ENCODE results near the gene CFAP43.
A peak's percentile ranks its signal among the peaks of the same experiment; 100 is the strongest.

The CFAP43 gene

GRCh38 chr10:104142081-104142480 is 90.1 kb downstream of the CFAP43 start:
- no peak overlapping the region for H3K4me3 ChIP-seq (ENCODE audit: low read depth, low read length)
- TF ChIP-seq, protein P1, sequence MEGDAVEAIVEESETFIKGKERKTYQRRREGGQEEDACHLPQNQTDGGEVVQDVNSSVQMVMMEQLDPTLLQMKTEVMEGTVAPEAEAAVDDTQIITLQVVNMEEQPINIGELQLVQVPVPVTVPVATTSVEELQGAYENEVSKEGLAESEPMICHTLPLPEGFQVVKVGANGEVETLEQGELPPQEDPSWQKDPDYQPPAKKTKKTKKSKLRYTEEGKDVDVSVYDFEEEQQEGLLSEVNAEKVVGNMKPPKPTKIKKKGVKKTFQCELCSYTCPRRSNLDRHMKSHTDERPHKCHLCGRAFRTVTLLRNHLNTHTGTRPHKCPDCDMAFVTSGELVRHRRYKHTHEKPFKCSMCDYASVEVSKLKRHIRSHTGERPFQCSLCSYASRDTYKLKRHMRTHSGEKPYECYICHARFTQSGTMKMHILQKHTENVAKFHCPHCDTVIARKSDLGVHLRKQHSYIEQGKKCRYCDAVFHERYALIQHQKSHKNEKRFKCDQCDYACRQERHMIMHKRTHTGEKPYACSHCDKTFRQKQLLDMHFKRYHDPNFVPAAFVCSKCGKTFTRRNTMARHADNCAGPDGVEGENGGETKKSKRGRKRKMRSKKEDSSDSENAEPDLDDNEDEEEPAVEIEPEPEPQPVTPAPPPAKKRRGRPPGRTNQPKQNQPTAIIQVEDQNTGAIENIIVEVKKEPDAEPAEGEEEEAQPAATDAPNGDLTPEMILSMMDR (IDR thresholded peaks at IDR 0.05; ENCODE audit: insufficient read depth, low read depth, low read length, missing control alignments) = no peak
- DNase-seq (ENCODE audit: low read depth) = no peak

DNA sequence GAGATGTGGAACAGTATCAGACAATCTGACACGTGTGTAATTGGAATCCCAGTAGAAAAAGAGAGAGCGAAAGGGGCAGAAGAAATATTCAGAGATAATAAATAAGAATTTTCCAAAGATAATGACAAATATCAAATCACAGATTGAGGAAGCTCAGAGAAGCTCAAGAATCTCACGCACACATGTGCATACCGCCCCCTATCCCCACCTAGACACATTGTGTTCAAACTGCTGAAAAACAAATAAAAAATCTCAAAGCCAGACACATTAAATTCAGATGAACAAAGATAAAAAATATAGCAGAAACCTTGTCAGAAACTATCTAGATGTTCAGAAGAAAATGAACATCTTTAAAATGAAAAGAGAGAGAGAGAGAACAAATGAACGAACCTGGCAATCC is 92.9 kb downstream of the CFAP43 start:
- no peak overlapping the region for H3K4me3 ChIP-seq (ENCODE audit: low read depth, low read length)
- DNase-seq (ENCODE audit: low read depth) = peak; percentile 18
- TF ChIP-seq, protein P1 (IDR thresholded peaks at IDR 0.05; ENCODE audit: insufficient read depth, low read depth, low read length, missing control alignments) = peak; percentile 35

- no peak overlapping the region for H3K4me3 ChIP-seq (ENCODE audit: low read depth, low read length)
- no peak for DNase-seq (ENCODE audit: low read depth)
- TF ChIP-seq, protein P1 (IDR thresholded peaks at IDR 0.05; ENCODE audit: insufficient read depth, low read depth, low read length, missing control alignments) = no peak
Observed at GRCh38 chr10:104138131-104138530, 94.0 kb downstream of the CFAP43 start.

GRCh38 chr10:104130041-104130440 is 102.1 kb downstream of the CFAP43 start:
- H3K4me3 ChIP-seq (ENCODE audit: low read depth, low read length) = no peak overlapping the region
- DNase-seq (ENCODE audit: low read depth) = no peak
- TF ChIP-seq, protein P1 (IDR thresholded peaks at IDR 0.05; ENCODE audit: insufficient read depth, low read depth, low read length, missing control alignments) = no peak

GRCh38 chr10:104128214-104128613 is 104.0 kb downstream of the CFAP43 start:
- TF ChIP-seq, protein P1 (IDR thresholded peaks at IDR 0.05; ENCODE audit: insufficient read depth, low read depth, low read length, missing control alignments) = no peak
- no peak for DNase-seq (ENCODE audit: low read depth)
- H3K4me3 ChIP-seq (ENCODE audit: low read depth, low read length) = no peak overlapping the region

- peak; percentile 41 for DNase-seq (ENCODE audit: low read depth)
- TF ChIP-seq, protein P1 (IDR thresholded peaks at IDR 0.05; ENCODE audit: insufficient read depth, low read depth, low read length, missing control alignments) = peak; percentile 36
- no peak overlapping the region for H3K4me3 ChIP-seq (ENCODE audit: low read depth, low read length)
Observed at GRCh38 chr10:104127411-104127810, 104.8 kb downstream of the CFAP43 start.

- DNase-seq (ENCODE audit: low read depth) = no peak
- H3K4me3 ChIP-seq (ENCODE audit: low read depth, low read length) = no peak overlapping the region
- TF ChIP-seq, protein P1 (IDR thresholded peaks at IDR 0.05; ENCODE audit: insufficient read depth, low read depth, low read length, missing control alignments) = peak; percentile 7
Observed at GRCh38 chr10:104123397-104123796, 108.8 kb downstream of the CFAP43 start.
